SK-N-SH treated with all-trans-retinoic acid at 6 μM for 48 hours (cell line): ENCODE data around the gene GRAP2.

ENCODE experiments used
- ATAC-seq: fragments of 200-7000 bp; cut with Tn5 transposase; 3 replicates; pipeline ENCODE4 v1.9.1; 2020; ENCODE audit warnings: mild to moderate bottlenecking, moderate library complexity
- ARNTL ChIP-seq: fragments of 450-650 bp; formaldehyde crosslinking; IDR thresholded peaks from 2 replicates; pipeline ENCODE4 v1.5.0; 2020; ENCODE audit warnings: low read depth, mild to moderate bottlenecking, moderate library complexity, borderline replicate concordance
- BACH2 ChIP-seq: fragments of 250-450 bp; sonication (Bioruptor Pico); IDR thresholded peaks from 2 replicates; pipeline ENCODE4 v1.9.0; 2021; ENCODE audit warnings: mild to moderate bottlenecking, borderline replicate concordance
- CSDC2 ChIP-seq: fragments of 250-450 bp; sonication (Bioruptor Pico); IDR thresholded peaks from 2 replicates; pipeline ENCODE4 v1.5.0; 2020; ENCODE audit warnings: mild to moderate bottlenecking, moderate library complexity
- ESRRG ChIP-seq: fragments of 250-450 bp; sonication (Bioruptor Pico); IDR thresholded peaks from 2 replicates; pipeline ENCODE4 v1.6.1; 2021; ENCODE audit warnings: mild to moderate bottlenecking
- GLIS3 ChIP-seq: fragments of 250-450 bp; sonication (Bioruptor Pico); IDR thresholded peaks from 2 replicates; pipeline ENCODE4 v1.5.0; 2020; ENCODE audit warnings: mild to moderate bottlenecking, moderate library complexity
- ISL1 ChIP-seq: fragments of 250-450 bp; sonication (Bioruptor Pico); IDR thresholded peaks from 2 replicates; pipeline ENCODE4 v2.1.2; 2022; ENCODE audit warnings: mild to moderate bottlenecking, moderate library complexity
- PPARA ChIP-seq: fragments of 250-450 bp; sonication (Bioruptor Pico); IDR thresholded peaks from 2 replicates; pipeline ENCODE4 v1.5.0; 2020; ENCODE audit warnings: mild to moderate bottlenecking, borderline replicate concordance
- RARB ChIP-seq: fragments of 250-450 bp; sonication (Bioruptor Pico); IDR thresholded peaks from 2 replicates; pipeline ENCODE4 v1.8.0; 2021; ENCODE audit warnings: mild to moderate bottlenecking, moderate library complexity
- TCF4 ChIP-seq: fragments of 250-450 bp; sonication (Bioruptor Pico); IDR thresholded peaks from 2 replicates; pipeline ENCODE4 v1.8.0; 2021; ENCODE audit warnings: mild to moderate bottlenecking, moderate library complexity, borderline replicate concordance
- ZFP3 ChIP-seq: fragments of 250-450 bp; sonication (Bioruptor Pico); IDR thresholded peaks from 2 replicates; pipeline ENCODE4 v1.5.0; 2020; ENCODE audit warnings: mild to moderate bottlenecking, moderate library complexity
- ZNF8 ChIP-seq: fragments of 450-650 bp; formaldehyde crosslinking; IDR thresholded peaks from 2 replicates; pipeline ENCODE4 v1.5.0; 2020; ENCODE audit warnings: mild to moderate bottlenecking, moderate library complexity
- TF ChIP-seq, protein P1 (sequence below): fragments of 250-450 bp; sonication (Bioruptor Pico); IDR thresholded peaks from 2 replicates; pipeline ENCODE4 v1.5.1; 2021; ENCODE audit warnings: mild to moderate bottlenecking, moderate library complexity
- TF ChIP-seq, protein P2 (sequence below): fragments of 250-450 bp; sonication (Bioruptor Pico); IDR thresholded peaks from 2 replicates; pipeline ENCODE4 v1.5.0; 2020; ENCODE audit warnings: mild to moderate bottlenecking, moderate library complexity
- TF ChIP-seq, protein P3 (sequence below): fragments of 250-450 bp; sonication (Bioruptor Pico); IDR thresholded peaks from 2 replicates; pipeline ENCODE4 v1.5.1; 2020; ENCODE audit warnings: low read depth, mild to moderate bottlenecking, moderate library complexity
- TF ChIP-seq, protein P4 (sequence below): fragments of 250-450 bp; sonication (Bioruptor Pico); IDR thresholded peaks from 2 replicates; pipeline ENCODE4 v1.8.0; 2021; ENCODE audit warnings: low read depth, mild to moderate bottlenecking, moderate library complexity, borderline replicate concordance
- TF ChIP-seq, protein P5 (sequence below): fragments of 250-450 bp; sonication (Bioruptor Pico); IDR thresholded peaks from 2 replicates; pipeline ENCODE4 v1.8.0; 2020; ENCODE audit warnings: mild to moderate bottlenecking, moderate library complexity, borderline replicate concordance

The GRAP2 gene

DNA sequence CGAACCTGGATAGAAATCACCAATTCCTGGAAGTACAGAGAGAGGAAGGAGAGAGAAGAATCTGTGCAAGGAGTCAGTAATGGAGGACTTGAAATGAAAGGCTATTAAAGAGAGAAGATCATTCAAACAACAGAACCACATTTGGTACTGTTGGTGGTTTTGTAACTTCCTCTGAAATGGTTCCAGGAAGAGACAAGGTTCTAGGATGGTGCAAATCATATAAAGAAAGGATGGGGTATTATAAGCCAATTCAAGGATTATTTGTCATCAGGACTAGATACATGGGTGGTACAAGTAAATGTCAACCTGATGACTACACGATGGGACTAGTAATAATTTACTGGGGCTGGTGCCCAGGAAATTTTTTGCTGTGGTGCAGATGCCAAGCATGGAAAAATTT, 30.4 kb downstream of the GRAP2 start:
- TF ChIP-seq, protein P1, sequence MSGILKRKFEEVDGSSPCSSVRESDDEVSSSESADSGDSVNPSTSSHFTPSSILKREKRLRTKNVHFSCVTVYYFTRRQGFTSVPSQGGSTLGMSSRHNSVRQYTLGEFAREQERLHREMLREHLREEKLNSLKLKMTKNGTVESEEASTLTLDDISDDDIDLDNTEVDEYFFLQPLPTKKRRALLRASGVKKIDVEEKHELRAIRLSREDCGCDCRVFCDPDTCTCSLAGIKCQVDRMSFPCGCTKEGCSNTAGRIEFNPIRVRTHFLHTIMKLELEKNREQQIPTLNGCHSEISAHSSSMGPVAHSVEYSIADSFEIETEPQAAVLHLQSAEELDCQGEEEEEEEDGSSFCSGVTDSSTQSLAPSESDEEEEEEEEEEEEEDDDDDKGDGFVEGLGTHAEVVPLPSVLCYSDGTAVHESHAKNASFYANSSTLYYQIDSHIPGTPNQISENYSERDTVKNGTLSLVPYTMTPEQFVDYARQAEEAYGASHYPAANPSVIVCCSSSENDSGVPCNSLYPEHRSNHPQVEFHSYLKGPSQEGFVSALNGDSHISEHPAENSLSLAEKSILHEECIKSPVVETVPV (CRISPR knock-in tag): no peak
- no peak for TF ChIP-seq RARB (CRISPR knock-in tag)
- TF ChIP-seq BACH2 (CRISPR knock-in tag): no peak
- TF ChIP-seq PPARA (CRISPR knock-in tag): no peak
- no peak for ATAC-seq

DNA sequence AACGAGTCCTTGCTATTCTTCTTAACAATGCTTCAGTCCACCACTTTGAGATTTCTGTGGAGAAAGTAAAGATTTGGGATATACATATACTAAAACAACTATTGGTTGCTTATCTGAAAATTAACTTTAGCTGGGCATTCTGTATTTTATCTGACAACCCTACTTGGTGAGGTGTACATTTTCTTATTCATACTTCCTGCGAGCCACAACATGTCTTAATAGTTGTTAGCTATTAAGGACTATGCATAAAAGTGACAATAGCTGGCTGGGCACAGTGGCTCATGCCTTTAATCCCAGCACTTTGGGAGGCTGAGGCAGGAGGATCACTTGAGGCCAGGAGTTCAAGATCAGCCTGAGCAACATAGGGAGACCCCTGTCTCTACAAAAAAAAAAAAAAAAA, 31.3 kb downstream of the GRAP2 start:
- TF ChIP-seq, protein P1 (CRISPR knock-in tag): no peak
- TF ChIP-seq BACH2 (CRISPR knock-in tag) (no peak), ARNTL (no peak), PPARA (CRISPR knock-in tag) (no peak), TCF4 (no peak), ZFP3 (no peak), GLIS3 (no peak)
- TF ChIP-seq, protein P2, sequence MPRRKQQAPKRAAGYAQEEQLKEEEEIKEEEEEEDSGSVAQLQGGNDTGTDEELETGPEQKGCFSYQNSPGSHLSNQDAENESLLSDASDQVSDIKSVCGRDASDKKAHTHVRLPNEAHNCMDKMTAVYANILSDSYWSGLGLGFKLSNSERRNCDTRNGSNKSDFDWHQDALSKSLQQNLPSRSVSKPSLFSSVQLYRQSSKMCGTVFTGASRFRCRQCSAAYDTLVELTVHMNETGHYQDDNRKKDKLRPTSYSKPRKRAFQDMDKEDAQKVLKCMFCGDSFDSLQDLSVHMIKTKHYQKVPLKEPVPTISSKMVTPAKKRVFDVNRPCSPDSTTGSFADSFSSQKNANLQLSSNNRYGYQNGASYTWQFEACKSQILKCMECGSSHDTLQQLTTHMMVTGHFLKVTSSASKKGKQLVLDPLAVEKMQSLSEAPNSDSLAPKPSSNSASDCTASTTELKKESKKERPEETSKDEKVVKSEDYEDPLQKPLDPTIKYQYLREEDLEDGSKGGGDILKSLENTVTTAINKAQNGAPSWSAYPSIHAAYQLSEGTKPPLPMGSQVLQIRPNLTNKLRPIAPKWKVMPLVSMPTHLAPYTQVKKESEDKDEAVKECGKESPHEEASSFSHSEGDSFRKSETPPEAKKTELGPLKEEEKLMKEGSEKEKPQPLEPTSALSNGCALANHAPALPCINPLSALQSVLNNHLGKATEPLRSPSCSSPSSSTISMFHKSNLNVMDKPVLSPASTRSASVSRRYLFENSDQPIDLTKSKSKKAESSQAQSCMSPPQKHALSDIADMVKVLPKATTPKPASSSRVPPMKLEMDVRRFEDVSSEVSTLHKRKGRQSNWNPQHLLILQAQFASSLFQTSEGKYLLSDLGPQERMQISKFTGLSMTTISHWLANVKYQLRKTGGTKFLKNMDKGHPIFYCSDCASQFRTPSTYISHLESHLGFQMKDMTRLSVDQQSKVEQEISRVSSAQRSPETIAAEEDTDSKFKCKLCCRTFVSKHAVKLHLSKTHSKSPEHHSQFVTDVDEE (CRISPR knock-in tag): no peak
- TF ChIP-seq, protein P3, sequence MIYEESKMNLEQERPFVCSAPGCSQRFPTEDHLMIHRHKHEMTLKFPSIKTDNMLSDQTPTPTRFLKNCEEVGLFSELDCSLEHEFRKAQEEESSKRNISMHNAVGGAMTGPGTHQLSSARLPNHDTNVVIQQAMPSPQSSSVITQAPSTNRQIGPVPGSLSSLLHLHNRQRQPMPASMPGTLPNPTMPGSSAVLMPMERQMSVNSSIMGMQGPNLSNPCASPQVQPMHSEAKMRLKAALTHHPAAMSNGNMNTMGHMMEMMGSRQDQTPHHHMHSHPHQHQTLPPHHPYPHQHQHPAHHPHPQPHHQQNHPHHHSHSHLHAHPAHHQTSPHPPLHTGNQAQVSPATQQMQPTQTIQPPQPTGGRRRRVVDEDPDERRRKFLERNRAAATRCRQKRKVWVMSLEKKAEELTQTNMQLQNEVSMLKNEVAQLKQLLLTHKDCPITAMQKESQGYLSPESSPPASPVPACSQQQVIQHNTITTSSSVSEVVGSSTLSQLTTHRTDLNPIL (CRISPR knock-in tag): no peak
- TF ChIP-seq, protein P4, sequence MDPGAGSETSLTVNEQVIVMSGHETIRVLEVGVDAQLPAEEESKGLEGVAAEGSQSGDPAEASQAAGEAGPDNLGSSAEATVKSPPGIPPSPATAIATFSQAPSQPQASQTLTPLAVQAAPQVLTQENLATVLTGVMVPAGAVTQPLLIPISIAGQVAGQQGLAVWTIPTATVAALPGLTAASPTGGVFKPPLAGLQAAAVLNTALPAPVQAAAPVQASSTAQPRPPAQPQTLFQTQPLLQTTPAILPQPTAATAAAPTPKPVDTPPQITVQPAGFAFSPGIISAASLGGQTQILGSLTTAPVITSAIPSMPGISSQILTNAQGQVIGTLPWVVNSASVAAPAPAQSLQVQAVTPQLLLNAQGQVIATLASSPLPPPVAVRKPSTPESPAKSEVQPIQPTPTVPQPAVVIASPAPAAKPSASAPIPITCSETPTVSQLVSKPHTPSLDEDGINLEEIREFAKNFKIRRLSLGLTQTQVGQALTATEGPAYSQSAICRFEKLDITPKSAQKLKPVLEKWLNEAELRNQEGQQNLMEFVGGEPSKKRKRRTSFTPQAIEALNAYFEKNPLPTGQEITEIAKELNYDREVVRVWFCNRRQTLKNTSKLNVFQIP (CRISPR knock-in tag): no peak
- TF ChIP-seq, protein P5, sequence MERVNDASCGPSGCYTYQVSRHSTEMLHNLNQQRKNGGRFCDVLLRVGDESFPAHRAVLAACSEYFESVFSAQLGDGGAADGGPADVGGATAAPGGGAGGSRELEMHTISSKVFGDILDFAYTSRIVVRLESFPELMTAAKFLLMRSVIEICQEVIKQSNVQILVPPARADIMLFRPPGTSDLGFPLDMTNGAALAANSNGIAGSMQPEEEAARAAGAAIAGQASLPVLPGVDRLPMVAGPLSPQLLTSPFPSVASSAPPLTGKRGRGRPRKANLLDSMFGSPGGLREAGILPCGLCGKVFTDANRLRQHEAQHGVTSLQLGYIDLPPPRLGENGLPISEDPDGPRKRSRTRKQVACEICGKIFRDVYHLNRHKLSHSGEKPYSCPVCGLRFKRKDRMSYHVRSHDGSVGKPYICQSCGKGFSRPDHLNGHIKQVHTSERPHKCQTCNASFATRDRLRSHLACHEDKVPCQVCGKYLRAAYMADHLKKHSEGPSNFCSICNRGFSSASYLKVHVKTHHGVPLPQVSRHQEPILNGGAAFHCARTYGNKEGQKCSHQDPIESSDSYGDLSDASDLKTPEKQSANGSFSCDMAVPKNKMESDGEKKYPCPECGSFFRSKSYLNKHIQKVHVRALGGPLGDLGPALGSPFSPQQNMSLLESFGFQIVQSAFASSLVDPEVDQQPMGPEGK (CRISPR knock-in tag): no peak
- TF ChIP-seq, all 23 proteins: peak for 0
- ATAC-seq: no peak

DNA sequence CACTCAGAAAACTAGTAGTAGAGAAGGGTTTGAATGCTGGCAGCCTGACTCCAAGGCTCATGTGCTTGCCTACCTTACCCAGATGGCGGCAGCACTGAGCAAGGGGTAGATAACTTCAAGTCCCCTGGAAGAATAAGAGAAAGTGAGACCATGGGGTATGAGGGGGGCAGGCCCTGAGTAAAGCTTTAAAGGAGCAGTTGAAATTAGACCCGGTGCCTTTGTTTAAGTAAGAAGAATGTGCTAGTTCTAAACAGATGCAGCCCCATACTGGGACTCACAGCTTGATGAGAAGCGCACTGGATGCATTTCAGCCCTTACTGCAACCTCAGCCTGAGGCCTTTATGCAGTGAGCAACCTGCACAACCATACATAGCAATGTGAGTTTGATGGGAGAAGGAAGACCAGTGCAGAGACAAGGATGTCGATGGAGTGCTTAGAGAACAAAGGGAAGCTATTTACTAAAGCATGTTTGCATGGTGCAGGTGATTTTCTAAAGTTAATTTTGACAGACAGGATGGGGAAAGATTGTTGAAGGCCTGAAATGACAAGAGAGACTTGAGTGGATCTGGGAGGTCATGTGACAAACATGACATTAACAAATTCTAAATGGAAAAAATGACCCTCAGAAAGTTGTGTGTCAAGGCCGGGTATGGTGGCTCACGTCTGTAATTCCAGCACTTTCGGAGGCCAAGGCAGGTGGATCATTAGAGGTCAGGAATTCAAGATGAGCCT, 32.2 kb downstream of the GRAP2 start:
- TF ChIP-seq ZFP3 (no peak), ESRRG (CRISPR knock-in tag) (no peak), BACH2 (CRISPR knock-in tag) (no peak), ISL1 (CRISPR knock-in tag) (no peak)
- no peak for ATAC-seq

DNA sequence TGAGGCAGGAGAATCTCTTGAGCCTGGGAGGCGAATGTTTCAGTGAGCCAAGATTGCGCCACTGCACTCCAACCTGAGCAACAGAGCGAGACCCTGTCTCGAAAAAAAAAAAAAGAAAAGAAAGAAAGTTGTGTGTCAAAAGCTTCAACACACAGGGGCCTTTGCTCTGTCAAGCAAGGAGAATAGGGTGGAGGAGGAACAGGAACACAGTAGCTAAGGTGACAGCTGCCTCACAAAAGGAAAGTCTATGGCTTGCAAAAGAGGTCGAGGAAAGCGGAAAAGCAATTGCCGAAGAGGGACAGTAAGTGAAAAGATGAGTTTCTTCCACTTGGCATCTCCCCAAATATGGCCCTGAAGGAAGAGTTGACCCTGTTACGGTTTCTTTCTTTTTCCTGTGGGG, 32.9 kb downstream of the GRAP2 start:
- no peak for ATAC-seq
- no peak for TF ChIP-seq CSDC2 (CRISPR knock-in tag)
- no peak for TF ChIP-seq ZNF8 (CRISPR knock-in tag)
- no peak for TF ChIP-seq TCF4
- TF ChIP-seq ARNTL: no peak
